B cell (primary cell): ENCODE results near the gene NETO1.

Source experiments
- CTCF ChIP-seq: fragments of 200-600 bp; IDR thresholded peaks from one replicate; pipeline ENCODE4 v1.8.0; 2022; ENCODE audit warnings: antibody characterized with exemption, mild to moderate bottlenecking
- EZH2 ChIP-seq: IDR thresholded peaks from 2 replicates; pipeline ENCODE4 v1.6.1; 2012; ENCODE audit warnings: borderline replicate concordance, low read depth, mild to moderate bottlenecking, moderate library complexity, low read length; ENCODE audit not compliant: insufficient read depth, poor library complexity, severe bottlenecking

GRCh38 chr18:72846736-72847533 lies 20.9 kb downstream of the NETO1 start:
- no peak for TF ChIP-seq CTCF
- TF ChIP-seq EZH2 = no peak
